DND-41 (cell line): ENCODE data around the gene PDE3A.

Source experiments
- EZH2 ChIP-seq: IDR thresholded peaks from 3 replicates; pipeline ENCODE4 v1.6.1; 2012; ENCODE audit warnings: borderline replicate concordance, low read depth, mild to moderate bottlenecking, moderate library complexity, low read length, inconsistent platforms; ENCODE audit not compliant: severe bottlenecking
- TF ChIP-seq, protein P1 (sequence below): IDR thresholded peaks from 2 replicates; pipeline ENCODE4 v1.5.1; 2012; ENCODE audit warnings: borderline replicate concordance, low read length, moderate library complexity, mild to moderate bottlenecking; ENCODE audit not compliant: poor library complexity, severe bottlenecking; ENCODE audit errors: extremely low read depth

DNA sequence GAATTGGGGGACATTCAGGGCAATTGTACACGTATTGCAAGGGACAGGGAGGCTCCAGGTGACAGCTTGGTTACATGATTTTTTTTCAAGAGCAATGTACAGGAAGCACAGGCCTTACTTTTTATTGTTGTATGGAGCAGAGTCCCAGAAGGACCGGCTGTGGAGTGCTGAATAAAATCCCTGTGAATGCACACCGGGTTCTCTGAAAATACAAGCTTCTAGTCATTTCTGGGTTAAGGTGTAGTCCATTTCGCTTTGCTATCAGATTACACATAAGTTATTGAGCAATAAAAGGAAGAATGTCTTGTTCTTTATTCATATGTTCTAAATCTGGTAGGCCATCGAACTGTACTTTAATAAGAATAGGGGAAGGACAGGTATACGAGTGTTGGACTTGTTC, 52.2 kb downstream of the PDE3A start:
- TF ChIP-seq, protein P1, sequence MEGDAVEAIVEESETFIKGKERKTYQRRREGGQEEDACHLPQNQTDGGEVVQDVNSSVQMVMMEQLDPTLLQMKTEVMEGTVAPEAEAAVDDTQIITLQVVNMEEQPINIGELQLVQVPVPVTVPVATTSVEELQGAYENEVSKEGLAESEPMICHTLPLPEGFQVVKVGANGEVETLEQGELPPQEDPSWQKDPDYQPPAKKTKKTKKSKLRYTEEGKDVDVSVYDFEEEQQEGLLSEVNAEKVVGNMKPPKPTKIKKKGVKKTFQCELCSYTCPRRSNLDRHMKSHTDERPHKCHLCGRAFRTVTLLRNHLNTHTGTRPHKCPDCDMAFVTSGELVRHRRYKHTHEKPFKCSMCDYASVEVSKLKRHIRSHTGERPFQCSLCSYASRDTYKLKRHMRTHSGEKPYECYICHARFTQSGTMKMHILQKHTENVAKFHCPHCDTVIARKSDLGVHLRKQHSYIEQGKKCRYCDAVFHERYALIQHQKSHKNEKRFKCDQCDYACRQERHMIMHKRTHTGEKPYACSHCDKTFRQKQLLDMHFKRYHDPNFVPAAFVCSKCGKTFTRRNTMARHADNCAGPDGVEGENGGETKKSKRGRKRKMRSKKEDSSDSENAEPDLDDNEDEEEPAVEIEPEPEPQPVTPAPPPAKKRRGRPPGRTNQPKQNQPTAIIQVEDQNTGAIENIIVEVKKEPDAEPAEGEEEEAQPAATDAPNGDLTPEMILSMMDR = no peak
- TF ChIP-seq EZH2 = no peak
